ENCODE measurements around the gene UROS.

The UROS gene

DNA sequence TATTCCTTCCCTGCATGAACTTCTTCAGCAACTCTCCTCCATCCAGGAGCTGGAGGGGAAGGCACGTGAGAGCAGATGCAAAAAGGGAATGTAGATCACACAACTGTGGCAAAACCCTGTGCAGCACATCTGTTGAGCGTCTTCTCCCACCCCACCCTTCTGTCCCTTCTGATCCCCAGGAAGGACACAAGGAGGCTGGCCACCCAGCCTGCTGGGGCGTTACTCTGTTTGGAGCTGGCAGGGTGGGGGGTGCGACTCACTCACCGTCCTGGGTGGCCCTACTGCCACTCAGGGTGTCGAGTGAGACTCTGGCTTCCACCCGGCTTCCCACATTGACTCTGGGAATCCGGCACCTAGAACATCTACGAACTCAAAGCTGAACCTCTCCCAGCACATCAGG is 37.3 kb downstream of the UROS start:
- no peak for DNase-seq

DNA sequence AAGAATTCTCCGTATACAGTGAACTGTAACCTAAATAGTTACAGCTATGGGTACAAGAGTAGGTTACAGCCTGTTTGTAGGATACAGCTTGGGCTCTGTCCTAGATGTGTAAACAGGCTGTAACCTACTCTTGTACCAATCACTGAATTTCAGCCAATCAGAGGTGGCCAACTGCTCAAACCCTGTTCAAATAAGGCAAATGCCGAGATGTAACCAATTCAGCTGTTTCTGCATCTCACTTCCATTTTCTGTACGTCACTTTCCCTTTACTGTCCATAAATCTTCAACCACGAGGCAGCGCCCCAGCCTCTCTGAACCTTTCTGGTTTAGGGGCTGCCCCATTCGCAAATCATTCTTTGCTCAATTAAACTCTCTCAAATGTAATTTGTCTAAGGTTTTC is 39.1 kb downstream of the UROS start:
- no peak for DNase-seq

DNA sequence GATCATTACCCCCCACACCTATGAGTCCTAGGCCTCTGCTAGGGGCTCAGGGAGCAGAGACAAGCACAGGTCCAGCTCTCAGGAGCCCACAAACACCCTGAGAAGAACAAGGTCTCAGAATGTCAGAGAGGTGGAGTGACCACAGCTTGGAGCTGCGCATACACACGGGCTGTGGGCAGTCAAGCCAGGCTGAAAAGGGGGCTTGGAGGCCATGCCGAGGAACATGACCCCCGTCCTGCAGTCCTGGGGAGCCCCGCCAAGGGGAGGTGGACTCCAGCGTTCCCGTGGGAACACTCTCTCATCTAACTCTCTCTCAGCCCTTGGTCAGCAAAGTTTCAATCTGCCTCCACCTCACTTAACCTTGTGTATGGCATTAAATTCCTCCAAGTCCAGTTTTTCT is 39.6 kb downstream of the UROS start:
- DNase-seq = no peak

DNA sequence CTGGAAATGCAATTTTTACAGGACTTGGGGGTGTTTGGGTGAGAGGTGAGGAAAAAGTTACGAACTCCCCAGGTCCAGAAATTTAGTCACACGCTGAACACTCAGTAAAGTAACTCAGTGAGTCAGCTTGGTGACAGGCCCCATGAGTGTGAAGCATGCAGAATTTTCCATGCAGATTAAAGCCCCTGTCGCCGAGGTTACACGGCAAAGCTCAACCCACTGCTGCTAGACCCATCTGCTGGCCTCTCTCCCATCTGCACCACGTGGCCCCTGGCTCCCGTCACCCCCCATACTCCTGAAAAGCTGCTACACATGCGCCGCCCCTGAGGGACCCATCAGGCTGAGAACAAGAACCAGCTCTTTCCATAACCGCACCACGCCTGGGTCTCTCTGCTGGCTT is 40.4 kb downstream of the UROS start:
- no peak for DNase-seq

DNA sequence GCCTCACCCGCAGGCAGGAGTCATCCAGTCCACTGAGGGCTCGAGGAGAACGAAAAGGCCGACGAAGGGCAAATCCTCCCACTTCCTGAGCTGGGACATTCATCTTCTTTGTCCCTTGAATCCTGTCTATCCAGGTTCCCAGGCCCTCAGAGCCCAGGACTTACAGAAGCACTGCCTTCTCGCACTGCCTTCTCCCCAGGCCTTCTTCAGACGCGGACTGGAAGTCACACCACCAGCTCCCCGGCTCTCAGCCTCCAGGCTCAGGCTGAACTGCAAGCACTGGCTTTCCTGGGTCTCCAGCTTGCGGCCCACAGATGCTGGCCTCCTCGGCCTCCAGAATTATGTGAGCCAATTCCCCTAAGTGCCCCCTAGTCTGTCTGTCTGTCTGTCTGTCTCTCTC is 41.0 kb downstream of the UROS start:
- DNase-seq = no peak

DNA sequence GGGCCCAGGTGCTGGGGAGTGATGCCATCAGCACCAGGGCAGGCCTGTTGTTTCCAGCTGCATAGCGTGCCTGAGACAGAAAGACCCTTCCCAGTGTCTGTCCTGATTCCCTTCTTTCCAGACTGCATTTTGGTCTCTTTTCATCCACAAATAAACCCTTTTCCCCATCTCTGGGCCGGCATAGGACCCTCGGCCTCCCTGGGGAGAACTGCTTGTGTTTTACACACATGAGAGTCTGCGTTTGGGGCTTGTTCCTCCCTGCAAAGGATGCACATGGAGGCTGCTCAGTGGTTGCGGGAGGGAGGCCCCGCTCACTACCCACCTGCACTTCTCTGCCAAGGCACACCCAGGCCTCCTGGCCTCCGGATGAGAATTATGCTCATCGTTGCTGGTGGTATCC is 41.7 kb downstream of the UROS start:
- DNase-seq = no peak

DNA sequence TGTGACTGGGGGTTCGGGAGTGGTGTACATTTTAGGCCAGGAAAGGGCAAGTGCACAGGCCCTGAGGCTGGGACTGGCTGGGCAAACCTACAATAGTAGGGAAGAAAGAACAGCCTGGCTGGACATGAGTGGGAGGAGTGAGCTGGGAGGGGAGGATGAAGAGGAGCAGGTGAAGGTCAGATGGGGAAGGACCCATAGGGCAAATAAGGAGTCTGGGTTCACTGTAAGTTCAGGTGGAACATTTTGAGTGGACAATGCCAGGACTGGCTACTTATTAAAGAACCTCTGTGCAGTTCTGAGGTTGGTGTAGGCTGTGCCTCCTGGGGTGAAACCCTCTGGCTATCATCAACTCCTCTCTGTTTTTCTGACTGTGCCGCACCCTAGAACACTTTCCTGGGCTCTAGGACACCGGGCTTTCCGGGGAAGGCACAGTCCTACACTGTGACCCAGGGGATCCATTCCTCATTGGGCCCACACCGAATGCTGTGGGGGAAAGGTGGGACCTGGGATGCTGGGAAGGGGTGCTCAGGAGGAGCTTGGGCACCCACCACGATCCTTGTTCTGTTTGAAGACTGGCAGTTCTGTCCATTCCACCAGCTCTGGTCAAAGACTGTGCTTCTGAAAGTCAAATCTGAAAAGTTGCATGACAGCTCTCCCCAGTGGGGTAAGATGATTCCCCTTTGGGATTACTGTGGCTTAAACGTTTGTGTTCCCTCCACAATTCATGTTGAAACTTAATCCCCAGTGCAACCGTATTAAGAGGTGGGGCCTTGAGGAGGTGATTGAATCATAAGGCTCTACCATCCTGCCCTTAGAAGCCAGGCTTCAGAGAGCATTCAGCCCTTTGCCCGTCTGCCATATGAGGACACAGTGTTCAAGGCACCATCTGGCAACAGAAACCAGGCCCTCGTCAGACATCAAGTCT is 43.4 kb downstream of the UROS start:
- no peak for DNase-seq

DNA sequence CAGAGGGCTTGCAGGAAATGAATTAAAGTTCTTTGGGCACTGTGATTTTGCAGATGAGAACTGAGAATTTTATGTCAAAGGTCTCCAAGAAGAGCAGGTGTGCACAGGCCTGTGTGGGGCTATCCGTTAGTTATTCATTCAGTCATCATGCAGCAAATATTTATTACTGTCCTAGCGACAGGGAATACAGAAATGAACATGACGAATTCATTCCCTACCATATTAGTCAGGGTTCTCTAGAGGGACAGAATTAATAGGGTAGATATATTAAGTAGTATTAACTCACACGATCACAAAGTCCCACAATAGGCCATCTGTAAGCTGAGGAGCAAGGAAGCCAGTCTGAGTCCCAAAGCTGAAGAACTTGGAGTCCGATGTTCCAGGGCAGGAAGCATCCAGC is 44.5 kb downstream of the UROS start:
- no peak for DNase-seq

DNA sequence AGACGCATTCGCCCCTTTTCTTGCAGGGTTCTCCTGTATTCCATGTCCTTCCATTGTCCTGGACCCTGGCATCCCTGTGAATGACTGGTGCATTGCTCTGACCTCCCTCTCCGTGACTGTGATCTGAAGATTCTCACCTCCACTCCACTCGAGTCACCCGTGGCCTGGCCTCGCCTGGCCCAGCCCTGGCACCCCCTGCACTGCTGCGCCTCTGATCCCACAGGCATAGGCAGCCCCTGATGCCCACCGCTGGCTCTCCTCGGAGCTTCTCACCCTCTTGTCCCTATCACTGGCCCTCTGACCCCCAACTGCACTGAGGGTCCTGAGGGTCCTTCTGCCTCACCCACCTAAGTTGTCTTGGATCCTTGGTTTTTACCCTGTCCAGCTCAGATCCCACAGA is 45.3 kb downstream of the UROS start:
- no peak for DNase-seq

DNA sequence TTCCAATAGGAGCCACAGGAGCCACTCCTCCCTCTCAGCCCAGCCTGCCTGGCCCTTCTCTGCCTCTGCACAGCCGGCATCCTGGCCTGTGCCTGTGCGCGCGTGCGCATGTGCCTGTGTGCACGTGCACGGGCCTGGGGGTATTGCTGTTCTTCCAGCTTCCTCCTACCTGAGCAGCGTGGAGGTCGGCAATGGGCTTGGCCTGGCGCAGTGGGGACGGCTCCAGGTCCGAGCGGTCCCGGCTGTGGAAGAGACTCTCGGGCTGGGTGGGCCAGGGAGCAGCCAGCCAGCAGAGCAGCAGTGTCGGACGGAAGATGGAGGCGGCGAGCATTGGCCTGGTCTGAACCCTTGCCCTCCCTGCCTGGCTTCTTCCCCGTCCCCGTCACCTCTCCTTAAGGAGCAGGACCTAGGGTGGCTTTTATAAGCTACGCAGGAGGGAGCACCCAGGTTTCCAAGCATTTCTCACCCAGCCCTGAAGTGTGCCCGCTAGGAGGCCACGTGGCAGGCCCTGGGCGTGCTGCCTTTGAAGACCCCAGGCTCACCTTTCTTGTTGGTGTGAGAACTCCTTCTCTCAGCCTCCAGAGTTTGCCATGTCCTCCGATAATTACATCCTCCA is 47.5 kb downstream of the UROS start, which contains the start of gene MMP21:
Gene MMP21, minus strand, starts transcription at position 331 of the 616 bp plus-strand sequence. Its CDS starts 0 bp downstream, at position 331.
- DNase-seq = no peak

DNA sequence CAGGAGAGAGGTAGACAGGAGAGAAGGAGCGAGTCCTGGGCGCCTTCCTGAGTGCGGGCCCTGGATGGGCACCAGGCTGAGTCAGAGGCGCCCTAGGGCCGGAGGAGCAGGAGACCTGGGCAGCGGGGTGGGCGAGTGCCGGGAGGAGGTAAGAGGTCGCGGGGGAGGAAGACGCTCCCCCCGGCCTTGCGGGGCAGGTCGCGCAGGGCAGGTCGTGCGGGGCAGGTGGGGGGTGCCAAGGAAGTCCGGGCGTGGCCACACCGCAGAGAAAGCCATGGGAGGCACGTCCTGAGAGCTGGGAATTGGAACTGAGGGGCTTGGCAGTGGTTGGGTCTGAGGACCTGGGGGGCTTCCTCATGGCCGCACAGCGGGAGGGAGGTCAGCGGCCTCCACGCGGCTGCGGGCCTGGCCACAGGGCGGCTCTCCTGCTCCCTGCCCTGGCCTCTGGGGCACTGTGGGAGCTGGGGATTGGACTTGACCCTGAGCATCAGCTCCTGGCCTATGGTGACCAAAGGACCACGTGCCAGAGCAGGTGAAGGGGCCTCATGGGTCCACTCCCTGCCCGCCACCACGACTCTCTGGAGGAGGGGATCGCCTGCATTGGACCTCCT is 48.4 kb downstream of the UROS start:
- DNase-seq = no peak

DNA sequence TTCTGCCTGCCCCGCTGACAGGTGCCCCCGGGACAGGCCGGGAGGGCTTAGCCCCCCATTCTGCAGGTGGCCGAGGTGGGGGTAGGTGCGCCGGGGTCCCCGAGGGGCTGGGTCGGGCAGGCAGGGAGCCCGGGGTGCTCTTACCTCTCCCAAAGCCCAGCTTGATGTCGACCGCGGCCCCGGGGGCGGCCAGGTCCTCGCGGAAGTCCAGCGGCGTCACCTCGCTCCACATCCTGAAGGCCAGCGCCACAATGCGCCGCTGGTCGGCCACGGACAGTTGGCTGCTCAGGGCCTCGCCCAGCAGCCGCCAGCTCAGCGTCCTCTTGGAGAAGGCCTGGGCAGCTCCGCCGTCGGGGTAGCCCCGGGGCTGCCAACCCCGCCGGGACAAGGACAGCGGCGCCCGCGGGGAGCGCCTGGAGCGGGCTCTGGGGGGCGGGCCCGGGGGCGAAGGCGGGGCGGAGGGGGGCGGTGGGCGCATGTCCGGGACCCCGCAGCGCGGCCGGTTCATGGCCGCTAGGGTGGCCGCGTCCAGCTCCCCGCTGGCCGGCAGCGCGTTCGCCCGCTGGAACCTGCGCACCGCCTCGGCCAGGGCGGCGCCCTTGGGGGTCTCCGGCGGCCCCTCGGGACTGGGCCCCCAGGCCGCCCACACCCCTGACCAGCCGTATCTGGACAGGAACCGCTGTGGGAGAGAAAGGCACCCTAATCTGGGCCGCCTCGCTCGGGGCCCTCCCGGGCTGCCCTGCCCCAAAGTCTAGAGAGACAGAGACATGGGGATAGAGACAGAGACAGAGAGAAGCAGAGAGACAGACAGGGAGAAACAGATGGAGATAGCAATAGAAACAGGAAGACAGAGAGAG is 49.1 kb downstream of the UROS start:
- DNase-seq = no peak

DNA sequence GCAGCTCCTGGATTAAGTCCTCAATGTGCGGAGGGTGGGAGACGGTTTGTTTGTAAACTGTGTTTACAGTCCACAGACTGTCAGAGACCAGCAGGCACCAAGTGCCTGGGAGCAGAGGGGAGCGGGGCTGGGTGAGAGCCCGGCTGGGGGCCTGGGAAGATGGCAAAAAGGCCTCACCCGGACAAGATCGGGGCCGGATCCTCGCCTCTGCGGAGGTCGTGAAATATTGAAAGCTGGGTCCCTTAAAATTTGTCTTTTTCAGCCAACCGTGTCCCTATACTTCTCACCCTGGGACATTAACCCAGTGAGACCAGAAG is 50.2 kb downstream of the UROS start:
- no peak for DNase-seq

DNA sequence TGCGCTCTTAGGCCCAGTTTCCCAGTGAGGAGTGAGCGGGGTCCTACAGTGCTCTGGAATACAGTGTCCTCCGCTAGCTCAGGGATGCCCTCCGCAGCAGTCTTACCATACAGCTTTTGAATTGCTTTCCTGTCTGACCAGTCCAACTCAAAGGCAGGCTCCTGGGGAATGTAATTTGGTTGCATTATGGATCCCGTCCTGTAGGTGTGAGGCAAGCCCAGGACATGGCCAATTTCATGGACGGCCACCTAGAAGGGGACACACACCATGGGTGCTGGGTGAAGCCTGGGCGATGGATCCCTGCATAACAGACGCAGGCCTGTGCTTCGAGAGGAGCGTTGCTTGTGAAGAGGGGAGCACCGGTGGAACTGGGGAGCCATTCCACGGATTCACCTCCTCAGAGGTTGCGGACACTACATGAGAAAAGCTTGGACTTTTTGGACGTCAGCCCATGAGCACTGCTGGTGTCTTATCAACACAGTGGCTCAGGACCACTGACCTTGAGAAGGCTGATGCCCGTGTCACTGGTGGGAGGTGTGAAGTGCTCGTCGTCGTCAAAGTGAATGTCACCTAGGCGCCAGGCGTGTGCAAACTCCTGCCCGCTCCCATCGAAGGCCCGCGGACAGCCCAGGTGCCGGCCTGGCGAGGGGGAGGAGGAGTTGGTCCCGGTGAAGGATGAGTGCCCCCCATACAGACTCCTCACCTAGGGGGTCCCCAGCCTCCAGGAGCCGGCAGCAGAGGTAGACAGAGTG is 50.8 kb downstream of the UROS start:
- DNase-seq = no peak

DNA sequence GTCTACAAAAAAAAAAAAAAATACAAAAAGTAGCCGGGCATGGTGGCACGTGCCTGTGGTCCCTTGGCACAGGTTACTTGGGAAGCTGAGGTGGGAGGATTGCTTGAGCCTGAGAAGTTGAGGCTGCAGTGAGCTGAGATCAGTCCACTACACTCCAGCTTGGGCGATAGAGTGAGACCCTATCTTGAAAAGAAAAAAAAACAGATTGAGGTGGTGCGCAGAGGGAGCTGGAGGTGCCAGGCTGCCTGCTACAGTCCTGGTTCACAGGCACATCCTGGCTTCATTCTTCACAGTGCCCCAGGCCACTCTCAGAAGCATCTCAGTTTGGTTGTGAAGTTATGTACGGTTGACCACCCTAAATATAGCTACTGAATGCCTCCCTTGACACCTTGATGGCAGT is 52.2 kb downstream of the UROS start:
- DNase-seq = no peak

DNA sequence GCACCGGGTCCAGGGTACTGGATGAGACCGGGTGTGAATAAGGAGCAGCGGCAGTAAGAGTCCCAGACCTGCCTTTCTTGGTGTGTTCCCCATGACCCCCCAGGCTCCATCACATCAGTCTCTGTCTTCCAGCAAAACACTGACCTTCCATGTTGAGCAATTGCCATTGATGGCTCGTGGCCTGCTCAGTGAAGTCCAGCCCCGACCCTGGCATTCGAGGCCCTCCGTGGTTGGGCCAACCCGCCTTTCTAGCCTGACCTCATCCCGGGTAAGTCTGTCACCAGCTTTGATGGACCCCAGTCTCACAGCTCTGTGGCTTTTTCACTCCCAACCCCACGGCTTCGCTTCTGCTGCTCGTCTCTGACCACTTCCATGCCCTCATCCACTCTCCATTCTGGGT is 53.9 kb downstream of the UROS start:
- no peak for DNase-seq

DNA sequence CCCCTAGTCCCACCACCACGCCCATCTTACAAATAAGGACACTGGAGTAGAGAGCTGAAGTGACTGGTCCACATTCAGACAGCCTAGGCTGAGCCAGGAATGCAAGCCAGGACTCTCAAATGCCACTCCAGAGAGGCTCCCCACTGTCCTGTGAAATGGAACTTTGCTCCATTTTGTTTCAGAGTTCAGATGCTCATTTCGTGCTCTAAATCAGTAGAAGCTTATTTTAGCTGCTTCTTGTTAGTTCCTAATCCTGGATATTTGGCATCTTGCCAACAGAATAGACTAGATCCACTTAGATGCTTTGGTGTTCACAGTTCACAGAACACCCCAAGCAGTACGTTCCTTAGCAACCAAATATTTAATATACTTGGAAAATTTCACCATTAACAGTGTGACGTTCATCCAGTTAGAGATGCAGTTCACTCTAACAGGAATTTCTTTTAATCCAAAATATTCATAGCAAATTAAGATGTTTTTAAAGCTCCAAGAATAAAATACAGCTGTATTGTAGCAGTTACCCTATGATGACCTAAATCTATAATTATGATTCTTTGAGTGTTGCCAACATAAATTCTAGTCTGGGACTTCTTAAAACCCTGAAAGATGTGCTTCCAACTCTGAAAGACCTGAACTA is 54.7 kb downstream of the UROS start:
- DNase-seq = peak in 2 of 3 experiments; percentile 1 to 23

DNA sequence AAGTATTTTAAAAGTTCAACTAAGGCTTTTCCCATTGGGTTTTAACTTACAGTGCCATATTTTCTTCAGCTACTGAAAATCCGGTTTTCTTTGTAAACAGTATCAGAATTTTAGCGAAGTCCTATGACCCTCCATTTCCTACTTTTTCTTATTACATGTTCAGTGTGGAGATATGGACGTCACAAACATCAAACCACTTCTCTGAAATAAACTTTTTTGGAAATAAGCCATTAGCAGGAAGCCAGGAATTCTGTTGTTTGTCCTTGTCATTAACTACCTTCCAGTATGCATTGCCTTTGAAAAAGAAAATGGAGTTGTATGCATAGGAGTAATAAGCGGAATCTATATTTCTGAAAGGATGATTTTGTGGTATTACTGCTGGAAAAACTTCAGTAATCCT is 56.5 kb downstream of the UROS start:
- DNase-seq = no peak

DNA sequence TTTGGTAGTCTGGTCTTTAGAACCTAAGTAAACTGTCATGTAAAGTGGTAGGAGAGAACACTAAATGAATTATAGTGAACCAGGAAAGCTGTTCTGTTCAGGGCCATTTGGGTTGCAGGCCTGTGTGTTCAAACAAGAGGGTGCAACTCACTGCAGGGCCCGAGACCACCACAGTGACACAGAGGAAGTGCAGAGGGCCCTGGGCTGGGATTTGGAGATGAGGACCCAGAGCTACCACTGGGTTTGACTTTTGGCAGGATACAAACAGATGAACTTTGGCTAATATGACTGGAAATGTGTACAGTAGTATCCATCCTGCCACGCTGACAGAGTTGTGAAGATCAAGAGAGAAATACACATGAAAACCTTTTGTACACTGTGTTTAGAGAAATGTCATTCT is 57.2 kb downstream of the UROS start:
- no peak for DNase-seq

DNA sequence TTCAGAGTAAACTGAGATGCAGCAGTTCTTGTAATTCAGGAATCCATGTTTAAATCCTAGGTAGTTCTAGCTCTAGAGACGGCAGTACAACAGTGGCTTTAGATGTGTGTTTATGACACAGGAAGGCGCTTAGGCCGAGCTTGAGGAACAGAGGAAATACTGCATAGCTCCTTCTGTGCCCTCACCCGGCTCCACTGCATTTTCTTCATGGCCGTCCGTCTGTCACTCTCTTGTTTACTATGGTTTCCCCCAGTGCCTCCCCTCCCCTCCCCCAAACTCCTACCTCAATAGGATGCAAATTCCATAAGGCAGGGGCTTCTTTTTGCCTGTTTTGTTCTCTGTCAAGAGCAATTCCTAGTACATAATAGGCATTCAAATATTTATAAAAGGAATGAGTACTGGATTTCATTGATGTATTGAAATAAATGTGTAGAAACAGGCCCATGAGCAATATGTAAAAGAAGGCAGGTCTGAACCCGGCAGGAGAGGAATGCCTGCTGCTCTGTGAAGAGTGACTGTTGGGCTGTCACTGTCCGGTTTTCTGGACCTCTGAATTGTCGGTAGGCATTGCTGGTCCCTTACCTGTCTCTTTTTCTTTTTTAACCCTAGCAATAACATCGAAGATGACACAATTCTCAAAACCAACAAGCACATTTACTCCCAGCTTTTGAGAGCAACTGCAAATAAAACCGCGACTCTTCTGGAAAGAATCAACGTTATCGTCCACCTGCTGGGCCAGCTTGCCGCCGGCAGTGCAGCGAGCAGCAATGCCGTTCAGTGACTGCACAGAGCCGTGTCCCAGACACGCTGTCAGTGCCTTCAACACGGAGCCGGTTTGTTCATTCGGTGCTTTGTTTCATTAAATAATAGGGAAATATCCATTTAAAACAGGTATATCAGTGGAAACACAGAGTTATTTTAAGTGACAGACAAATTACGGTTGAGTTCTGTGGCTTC is 60.1 kb downstream of the UROS start:
- DNase-seq = no peak

DNA sequence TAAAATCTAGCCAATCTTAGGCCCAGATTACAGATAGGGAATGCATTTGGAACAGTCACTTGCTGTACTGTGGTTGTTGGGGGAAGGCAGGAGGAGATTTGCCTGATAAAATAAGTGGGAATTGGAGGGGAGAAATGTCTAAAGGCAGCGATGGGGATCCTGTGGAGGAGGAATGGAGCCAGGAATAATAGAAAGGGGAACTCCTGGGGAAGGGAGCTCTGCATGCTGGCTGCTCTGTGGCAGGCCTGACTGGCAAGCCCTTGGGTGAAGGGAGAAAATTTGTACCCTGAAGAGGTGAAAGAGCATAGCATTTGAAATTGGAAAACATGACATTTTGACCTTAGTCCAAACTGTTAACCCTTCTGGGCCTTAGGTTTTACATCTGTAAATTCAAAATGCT is 61.1 kb downstream of the UROS start:
- no peak for DNase-seq
